GM21717 (cell line): ENCODE measurements around the gene RSBN1.
A peak's percentile ranks its signal among the peaks of the same experiment; 100 is the strongest.

Source experiments
- ATAC-seq: cut with Tn5 transposase; IDR thresholded peaks from one replicate; pipeline ENCODE4 v1.9.1; 2021; ENCODE audit warnings: mild to moderate bottlenecking, moderate library complexity; ENCODE audit not compliant: unreplicated experiment

Gene RSBN1

DNA sequence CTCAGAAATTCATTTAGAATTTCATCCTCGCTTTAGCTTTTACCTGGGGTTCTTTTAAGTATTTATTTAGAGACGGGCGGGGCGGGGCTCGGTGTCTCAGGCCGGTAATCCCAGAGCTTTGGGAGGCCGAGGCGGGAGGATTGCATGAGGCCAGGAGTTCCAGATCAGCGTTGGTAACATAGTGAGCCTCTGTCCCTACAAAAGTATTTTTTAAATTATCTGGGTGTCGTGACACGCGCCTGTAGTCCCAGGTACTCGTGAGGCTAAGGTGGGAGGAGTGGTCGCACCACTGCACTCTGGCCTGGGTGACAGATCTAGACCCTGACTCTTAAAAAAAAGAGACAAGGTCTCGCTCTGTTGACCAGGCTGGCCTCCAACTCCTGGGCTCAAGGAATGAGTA lies 942 bp upstream of the RSBN1 start:
- no peak for ATAC-seq

- ATAC-seq: no peak
Measured at GRCh38 chr1:113812661-113813135, 422 bp upstream of the RSBN1 start.

- ATAC-seq: peak; percentile 30
Measured at GRCh38 chr1:113811156-113811887, 954 bp downstream of the RSBN1 start.

- no peak for ATAC-seq
Measured at GRCh38 chr1:113809670-113810602, 2.3 kb downstream of the RSBN1 start.

DNA sequence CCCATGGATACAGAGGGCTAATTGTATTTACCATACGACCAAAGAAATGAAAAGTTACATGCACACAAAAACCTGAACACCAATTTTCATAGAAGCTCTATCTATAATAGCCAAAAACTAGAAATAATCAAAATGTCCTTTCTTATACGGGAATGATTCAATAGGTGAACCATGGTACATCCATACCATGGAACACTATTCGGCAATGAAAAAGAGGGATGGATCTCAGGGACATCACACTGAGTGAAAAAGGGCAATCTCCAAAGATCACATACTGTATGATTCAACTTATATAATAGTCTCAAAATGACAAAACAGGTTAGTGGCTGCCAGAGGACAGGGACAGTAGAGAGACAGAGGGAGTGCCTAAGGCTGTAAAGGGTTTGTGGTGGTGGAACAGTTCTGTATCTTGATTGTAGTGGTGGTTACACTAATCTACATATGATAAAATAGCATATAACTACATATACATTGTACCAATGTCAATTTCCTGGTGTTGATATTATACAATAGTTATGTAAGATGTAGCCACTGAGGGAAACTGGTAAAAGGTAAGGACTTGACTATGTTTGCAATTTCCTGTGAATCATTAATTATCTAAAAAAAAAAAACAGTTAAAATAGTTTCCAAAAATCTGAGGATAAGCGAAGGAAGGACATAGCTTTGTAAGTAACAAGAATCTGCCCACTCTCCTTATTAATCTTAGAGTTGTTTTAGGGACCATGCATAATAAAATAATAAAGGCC lies 3.7 kb downstream of the RSBN1 start:
- no peak for ATAC-seq

- ATAC-seq: no peak
Measured at GRCh38 chr1:113805639-113806038, 6.6 kb downstream of the RSBN1 start.

DNA sequence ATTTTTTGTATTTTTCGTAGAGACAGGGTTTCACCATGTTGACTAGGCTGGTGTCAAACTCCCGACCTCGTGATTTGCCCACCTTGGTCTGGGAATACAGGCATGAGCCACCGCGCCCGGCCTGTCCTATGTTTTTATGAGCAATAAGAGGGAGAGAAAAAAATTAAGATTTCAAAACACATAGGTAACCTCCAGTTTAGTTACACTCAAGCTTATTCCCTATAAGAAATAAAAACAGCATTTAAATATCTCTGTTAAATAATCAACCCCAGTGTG lies 7.1 kb downstream of the RSBN1 start:
- ATAC-seq: no peak

DNA sequence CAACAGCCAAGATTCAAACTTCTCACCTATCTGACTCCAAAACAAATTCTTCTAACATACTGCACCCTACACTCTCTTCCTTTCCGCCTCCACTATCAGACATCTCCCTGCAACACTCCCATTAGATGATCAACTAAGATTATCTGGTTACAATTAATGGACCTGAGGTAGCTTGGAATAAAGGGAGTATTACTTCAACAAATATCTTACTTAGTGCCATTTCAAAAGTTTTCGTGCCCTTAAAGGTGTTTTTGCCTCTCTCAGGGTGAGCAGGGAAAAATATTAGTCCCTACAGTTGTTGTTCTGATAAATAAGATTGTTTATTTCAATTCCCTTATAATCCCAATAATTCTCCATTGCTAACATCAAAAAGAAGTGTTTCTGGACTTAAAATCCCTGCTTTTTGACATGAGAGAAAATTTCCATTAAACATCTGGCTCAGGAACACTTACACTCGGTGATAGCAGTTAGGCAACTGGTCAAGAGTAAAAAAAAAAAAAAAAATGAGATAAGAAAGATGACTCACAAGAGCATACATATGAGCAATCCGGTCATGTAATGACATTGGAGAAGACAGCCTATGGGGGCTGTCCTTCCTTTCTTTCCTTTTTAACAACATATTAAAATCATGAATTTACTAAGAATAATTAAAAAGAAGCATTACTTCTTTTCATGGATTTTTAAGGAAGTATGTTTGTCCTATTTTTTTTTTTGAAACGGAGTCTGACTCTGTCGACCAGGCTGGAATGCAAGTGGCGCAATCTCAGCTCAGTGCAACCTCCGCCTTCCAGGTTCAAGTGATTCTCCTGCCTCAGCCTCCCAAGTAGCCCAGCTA lies 7.6 kb downstream of the RSBN1 start:
- ATAC-seq: no peak

GRCh38 chr1:113802367-113803007 lies 9.8 kb downstream of the RSBN1 start:
- ATAC-seq: no peak

DNA sequence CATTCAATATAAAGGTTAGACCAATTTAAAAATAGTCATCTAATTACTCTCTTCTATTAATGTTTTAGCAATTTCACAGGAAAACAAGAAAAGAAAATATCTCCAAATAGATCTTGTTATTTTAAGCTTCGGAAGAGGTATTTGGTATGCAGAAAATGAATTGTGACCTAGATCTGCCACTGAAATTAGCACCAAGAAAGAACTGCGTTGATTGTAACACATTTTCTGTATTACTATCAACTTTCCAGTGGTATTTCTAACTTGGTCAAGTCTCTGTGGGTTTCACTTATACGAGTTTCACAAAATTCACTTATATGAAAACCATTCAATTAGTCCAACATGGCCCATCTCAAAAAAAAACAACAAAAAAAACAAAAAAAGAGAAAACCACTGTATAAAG lies 11.8 kb downstream of the RSBN1 start:
- no peak for ATAC-seq

DNA sequence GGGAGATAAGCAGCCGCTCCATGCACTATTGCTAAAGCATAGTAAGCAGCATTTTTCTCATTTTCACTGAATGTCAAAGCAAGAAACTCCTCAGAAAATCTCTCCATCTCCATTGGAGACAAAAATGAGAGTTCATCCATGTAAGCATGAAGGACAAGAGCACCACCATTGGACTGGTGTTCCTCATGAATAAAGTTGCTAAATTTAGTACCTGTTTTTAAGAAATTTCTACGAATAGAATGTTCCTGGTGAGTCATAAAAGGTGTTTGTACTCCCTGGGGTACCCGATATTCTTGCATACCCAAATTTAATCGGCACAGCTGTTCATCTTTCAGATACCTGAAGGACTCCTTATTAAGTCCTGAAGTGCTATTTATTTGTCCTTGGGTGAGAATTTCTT lies 14.8 kb downstream of the RSBN1 start:
- no peak for ATAC-seq

DNA sequence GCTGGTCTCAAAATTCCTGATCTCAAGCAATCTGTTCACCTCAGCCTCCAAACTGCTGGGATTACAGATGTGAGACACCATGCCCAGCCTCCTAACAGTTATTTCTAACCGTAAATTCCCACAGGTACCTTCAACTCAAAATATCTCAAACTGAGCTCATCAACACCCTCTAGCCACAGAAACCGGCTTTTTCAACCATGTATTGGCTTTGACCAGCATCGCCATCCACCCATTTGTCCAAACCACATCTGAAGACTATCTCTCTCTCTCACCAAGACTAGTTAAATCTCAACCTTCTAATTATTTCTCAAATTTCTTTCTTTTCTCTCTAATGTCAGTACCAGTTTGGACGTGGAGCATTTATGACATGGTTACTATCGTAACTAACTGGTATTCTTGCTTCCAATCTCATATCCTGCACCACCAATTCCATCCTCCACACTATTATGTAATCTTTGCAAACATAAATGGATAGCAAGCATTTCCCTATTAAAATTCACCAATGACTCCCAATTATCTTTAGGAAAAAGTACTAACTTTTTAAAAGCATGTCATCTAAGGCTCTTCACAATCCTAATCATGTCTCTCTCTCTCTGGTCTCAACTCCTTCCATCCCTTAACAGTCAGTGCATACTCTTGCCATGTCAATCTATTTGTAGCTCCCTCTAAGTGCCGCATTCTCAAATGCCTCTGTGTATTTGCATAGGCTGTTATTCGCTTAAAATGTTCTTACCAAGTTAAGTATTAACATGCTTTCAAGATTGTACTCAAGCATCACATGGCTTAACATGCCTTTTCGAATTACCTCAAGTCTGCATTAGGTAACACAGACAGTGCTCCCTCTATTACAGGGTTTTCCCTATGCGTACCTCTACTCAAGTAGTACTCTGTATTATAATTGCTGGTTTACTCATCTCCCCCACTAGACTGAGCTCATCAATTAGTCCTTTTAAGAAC lies 18.1 kb downstream of the RSBN1 start:
- no peak for ATAC-seq

DNA sequence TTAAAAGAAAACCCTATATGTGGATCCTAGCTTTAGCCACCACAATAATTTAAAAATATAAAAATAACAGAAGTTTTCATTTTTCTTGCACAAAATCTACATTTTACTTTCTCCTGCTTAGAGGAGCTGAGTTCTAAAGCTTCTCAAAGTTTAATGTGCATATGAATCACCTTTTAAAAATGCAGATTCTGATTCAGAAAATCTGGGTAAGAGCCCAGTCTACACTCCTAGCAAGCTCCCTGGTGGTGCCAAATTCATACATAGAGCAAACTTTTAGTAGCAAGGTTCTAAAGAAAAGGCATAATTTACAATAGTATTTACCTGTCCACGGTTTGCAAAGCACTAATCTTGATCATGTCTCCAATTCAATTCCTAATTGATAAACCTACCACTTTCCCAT lies 19.3 kb downstream of the RSBN1 start:
- no peak for ATAC-seq

GRCh38 chr1:113792471-113792870 lies 19.8 kb downstream of the RSBN1 start:
- ATAC-seq: no peak

DNA sequence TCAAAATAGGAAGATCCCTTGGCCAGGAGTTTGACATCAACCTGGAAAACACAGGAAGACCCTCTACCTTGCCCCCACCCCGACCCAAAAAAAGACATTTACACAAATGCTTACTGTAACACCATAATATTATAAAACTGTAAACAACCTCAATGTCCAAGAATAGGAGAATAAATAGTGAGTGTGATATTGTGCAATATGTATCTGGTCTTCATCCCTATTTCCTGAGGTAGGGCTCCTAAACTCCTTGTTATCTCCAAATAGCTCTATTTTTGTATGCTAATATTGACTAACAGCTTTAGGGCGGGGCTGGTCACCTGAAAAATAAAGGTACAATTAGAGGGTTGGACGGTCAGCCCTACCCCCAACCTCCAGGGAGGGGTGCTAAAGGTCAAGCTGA lies 23.5 kb downstream of the RSBN1 start:
- ATAC-seq: no peak

DNA sequence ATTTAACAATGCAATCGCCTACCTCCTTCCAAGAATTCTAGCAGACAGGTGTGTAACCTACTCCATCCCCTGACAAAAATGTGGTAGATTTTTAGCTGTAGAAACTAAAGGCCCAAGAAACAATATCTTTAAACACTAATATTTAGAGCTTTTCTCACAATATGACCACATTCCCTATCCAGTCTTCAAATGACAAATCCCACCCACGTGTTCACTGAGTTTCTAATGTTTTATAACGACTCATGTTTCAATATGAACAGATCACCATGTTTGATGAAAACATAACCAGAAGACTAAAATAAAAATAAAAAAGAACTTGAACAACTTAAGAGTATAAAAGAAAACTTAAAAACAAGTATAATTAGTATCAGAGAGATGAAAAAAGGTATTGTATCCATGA lies 24.6 kb downstream of the RSBN1 start:
- ATAC-seq: no peak

DNA sequence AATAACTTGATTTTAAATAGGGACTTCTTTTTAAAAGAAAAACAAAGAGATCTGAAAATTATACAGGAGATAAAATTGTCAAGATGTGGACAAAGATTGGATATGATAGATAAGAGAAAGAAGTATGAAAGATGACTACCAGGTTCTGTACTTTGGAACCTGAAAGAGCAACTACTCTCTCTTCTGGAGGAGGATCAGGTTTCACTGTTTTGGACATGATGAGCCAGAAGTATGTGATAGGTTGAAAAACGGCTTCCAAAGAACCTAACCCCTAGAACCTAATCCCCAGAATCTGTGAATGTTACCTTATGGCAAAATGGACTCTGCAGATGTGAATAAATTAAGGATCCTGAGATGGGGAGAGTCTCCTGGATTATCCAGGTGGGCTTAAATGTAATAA lies 26.2 kb downstream of the RSBN1 start:
- no peak for ATAC-seq

- ATAC-seq: peak; percentile 54
Measured at GRCh38 chr1:113784104-113784779, 28.0 kb downstream of the RSBN1 start.
